ENCODE results near the gene LYZL2.

GRCh38 chr10:30587522-30588031 lies 42.0 kb downstream of the LYZL2 start:
- TF ChIP-seq POLR2AphosphoS5 (IDR thresholded peaks at IDR 0.05; ENCODE audit: low read depth, low read length) (no peak), REST (IDR thresholded peaks at IDR 0.05; ENCODE audit: insufficient read depth in 1 of 2, low read depth in 2 of 2, low read length in 2 of 2) (no peak), TAF1 (IDR thresholded peaks at IDR 0.05; ENCODE audit: borderline replicate concordance, insufficient read depth, low read length) (no peak), FOXP2 (optimal IDR thresholded peaks at IDR 0.05; ENCODE audit: borderline replicate concordance, extremely low read depth, extremely low read length, insufficient read depth) (no peak), SIN3A (IDR thresholded peaks at IDR 0.05; ENCODE audit: borderline replicate concordance, insufficient read depth, low read length) (no peak)
